Kidney epithelial cell (primary cell): ENCODE measurements around the gene MAP3K9. TPM values are rescaled to one million over a fixed set of nuclear protein-coding genes. Genes with fewer than 3 reads are reported as not detected.

Experiments used
- DNase-seq: peaks from one replicate; pipeline ENCODE4 v3.0.0-alpha.2; 2010; ENCODE audit warnings: low read depth
- H3K27me3 ChIP-seq: 2 replicates; pipeline ENCODE4 v1.6.0; 2011; ENCODE audit warnings: low read length; ENCODE audit not compliant: control insufficient read depth, insufficient read depth
- H3K36me3 ChIP-seq: 2 replicates; pipeline ENCODE4 v1.5.1; 2011; ENCODE audit warnings: low read length; ENCODE audit not compliant: control insufficient read depth, insufficient read depth
- H3K4me3 ChIP-seq: 2 replicates; pipeline ENCODE4 v1.5.1; 2011; ENCODE audit warnings: low read depth, mild to moderate bottlenecking, control low read depth, low read length
- CTCF ChIP-seq: IDR thresholded peaks from 2 replicates; pipeline ENCODE4 v1.5.1; 2011; ENCODE audit warnings: mild to moderate bottlenecking, moderate library complexity, low read length, control low read depth, inconsistent platforms; ENCODE audit not compliant: insufficient read depth, poor library complexity, severe bottlenecking
- total RNA-seq: library from RNA; depleted of rRNA; stranded (reverse); fragments of >200 nt; gene quantifications from 2 replicates; pipeline ENCODE4 v1.2.3, GENCODE V29; 2015

MAP3K9 gene
- total RNA-seq, 1 donor from 2014 or later: 10.4 TPM

GRCh38 chr14:70812124-70812818 lies 3.0 kb upstream of the MAP3K9 start:
- no peaks in the 10 kb centered on the region for H3K27me3 ChIP-seq
- TF ChIP-seq CTCF: no peak
- H3K36me3 ChIP-seq: no peaks in the 10 kb centered on the region
- peak overlapping the region; percentile 14 for H3K4me3 ChIP-seq
- DNase-seq: no peak

GRCh38 chr14:70811578-70811977 lies 2.3 kb upstream of the MAP3K9 start:
- no peak for TF ChIP-seq CTCF
- Histone ChIP-seq H3K27me3 (no peaks in the 10 kb centered on the region), H3K4me3 (peak overlapping the region; percentile 0), H3K36me3 (no peaks in the 10 kb centered on the region)
- no peak for DNase-seq

GRCh38 chr14:70811050-70811449 lies 1.7 kb upstream of the MAP3K9 start:
- Histone ChIP-seq H3K27me3 (no peaks in the 10 kb centered on the region), H3K36me3 (no peaks in the 10 kb centered on the region), H3K4me3 (peak overlapping the region; percentile 90)
- DNase-seq: no peak
- TF ChIP-seq CTCF: no peak

- no peaks in the 10 kb centered on the region for H3K36me3 ChIP-seq
- TF ChIP-seq CTCF: no peak
- DNase-seq: no peak
- H3K27me3 ChIP-seq: no peaks in the 10 kb centered on the region
- H3K4me3 ChIP-seq: peak overlapping the region; percentile 90
These were observed 1.3 kb upstream of the MAP3K9 start for GRCh38 chr14:70810621-70811020.

GRCh38 chr14:70808416-70809224 lies 693 bp downstream of the MAP3K9 start:
- no peak for TF ChIP-seq CTCF
- Histone ChIP-seq H3K4me3 (peak overlapping the region; percentile 90), H3K27me3 (no peaks in the 10 kb centered on the region), H3K36me3 (no peaks in the 10 kb centered on the region)
- no peak for DNase-seq
